Activated naive CD4-positive, alpha-beta T cell treated with anti-CD3 and anti-CD28 coated beads, Interleukin-2, amount 50 U/mL, for 72 hours (primary cell): ENCODE measurements around the gene STK26. TPM values are rescaled to one million over a fixed set of nuclear protein-coding genes. Genes with fewer than 3 reads are reported as not detected.
"Not testable (repeated sequence)": the region's sequence is repeated elsewhere in the genome, so short reads cannot be mapped to it uniquely, and the experiment has no call there.

ENCODE experiments used
- ATAC-seq, 2 donors: fragments of 150-1000 bp; cut with Tn5 transposase; 2 replicates each; pipeline ENCODE4 v1.10.0; 2021; ENCODE audit warnings: mild to moderate bottlenecking in 2 of 2, moderate library complexity in 2 of 2
- DNase-seq, 2 donors: peaks; one replicate each; pipeline ENCODE4 v3.0.0; 2021 to 2022; ENCODE audit warnings: low spot score in 2 of 2
- H3K27ac Mint-ChIP-seq, 2 donors: one replicate each; pipeline ENCODE4 v1.8.0; 2022; ENCODE audit warnings: mild to moderate bottlenecking in 2 of 2, mixed read lengths in 2 of 2
- H3K36me3 Mint-ChIP-seq, 2 donors: one replicate each; pipeline ENCODE4 v1.8.0; 2022; ENCODE audit warnings: mixed read lengths in 2 of 2
- H3K9me3 Mint-ChIP-seq, 2 donors: one replicate each; pipeline ENCODE4 v1.8.0; 2022; ENCODE audit warnings: mixed read lengths in 2 of 2
- total RNA-seq, 2 donors: library from RNA; stranded (reverse); gene quantifications; one replicate each; pipeline ENCODE4 v1.2.3, GENCODE V29; 2022

STK26 gene
- total RNA-seq, 2 donors from 2014 or later, result 60.0 to 80.5 TPM

DNA sequence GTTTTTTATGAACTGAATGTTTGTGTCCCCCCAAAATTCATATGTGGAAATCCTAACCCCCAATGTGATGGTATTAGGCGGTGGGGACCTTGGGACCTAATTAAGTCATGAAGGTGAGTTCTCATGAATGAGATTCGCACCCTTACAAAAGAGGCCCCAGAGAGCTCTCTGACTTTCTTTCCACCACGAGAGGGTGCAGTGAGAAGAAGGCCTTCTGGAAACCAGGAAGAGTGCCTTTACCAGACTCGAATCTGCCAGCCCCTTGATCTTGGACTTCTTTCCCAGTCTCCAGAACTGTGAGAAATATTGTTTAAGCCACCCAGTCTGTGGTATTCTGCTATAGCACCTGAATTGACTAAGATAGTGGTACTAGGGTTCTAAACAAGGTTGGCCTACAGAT, 40.8 kb downstream of the STK26 start:
- no peaks in the 10 kb centered on the region for H3K36me3 Mint-ChIP-seq
- no peak overlapping the region for H3K27ac Mint-ChIP-seq
- DNase-seq (no peak), ATAC-seq (no peak)
- H3K9me3 Mint-ChIP-seq, result no peaks in the 10 kb centered on the region

DNA sequence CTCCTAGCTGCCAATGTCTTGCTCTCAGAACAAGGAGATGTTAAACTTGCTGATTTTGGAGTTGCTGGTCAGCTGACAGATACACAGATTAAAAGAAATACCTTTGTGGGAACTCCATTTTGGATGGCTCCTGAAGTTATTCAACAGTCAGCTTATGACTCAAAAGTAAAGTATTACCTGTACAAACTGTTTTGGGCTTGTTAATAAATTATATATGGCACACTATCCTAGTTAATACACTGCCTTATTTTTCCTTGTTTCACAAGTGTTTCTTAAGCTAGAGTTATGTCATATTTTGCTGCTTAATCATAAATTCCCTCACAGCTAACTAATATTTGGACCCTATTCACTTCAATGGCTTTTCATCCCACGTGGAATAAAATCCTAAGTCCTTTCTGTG, 45.3 kb downstream of the STK26 start:
- DNase-seq (no peak), ATAC-seq (no peak)
- H3K9me3 Mint-ChIP-seq, result no peaks in the 10 kb centered on the region
- no peak overlapping the region for H3K27ac Mint-ChIP-seq
- no peaks in the 10 kb centered on the region for H3K36me3 Mint-ChIP-seq

DNA sequence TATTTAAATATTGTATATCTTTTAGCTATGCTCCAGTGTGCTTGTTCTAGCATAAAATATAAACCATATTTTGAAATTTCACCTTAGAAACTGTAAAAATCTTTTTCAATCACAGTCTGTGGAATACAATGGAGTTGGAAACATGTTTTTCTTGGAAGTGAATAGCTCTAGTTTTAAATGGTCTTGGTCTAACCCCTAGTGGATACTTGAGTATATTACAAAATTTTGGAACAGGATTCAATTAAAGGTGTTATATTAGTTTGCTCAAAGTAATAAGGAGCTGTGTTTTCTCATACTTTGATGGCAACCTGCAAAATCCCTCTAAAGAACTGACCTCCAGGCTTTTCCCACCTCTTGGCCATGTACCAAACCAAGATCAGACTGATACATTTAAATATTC, 48.2 kb downstream of the STK26 start:
- DNase-seq, result no peak
- ATAC-seq, result no peak
- H3K9me3 Mint-ChIP-seq, result no peaks in the 10 kb centered on the region
- H3K27ac Mint-ChIP-seq, result no peak overlapping the region
- no peaks in the 10 kb centered on the region for H3K36me3 Mint-ChIP-seq

DNA sequence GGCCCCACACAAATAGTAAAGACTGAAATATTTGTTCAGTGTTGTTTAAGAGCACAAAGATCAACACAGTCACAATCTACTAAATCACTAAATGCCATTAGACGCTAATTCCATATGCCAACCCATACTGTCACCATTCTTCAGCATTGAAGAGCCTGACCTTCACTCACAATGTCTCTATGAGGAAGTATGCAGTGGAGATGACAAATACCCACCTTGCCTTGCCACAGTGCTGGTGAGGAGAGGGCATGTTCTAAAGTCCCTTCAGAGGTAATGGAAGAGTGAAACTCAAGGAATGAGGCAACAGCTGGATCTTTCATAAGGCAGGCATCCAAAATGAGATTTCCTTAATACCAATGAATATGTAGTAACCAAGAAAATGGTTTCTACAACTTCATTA, 54.3 kb downstream of the STK26 start:
- DNase-seq (no peak), ATAC-seq (no peak)
- no peak overlapping the region for H3K27ac Mint-ChIP-seq
- no peaks in the 10 kb centered on the region for H3K9me3 Mint-ChIP-seq
- no peaks in the 10 kb centered on the region for H3K36me3 Mint-ChIP-seq

DNA sequence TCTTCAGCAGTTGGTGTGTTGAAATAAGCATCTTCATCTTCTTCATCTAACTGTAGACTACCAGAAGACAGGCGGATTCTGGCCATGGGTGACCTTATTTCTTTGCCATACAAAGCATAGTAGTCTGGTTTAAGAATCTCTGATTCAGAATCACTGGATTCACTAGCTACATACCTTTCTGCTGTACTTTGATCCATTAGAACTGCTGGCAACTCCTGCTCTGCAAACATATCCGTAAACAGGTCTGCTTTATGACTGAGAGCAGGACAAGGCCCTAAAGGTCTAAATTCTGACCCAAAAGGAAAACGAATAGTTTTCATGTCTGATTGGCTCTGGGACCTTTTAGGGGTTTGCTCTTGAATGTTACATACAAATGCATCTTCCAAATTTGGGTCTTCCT, 54.8 kb downstream of the STK26 start:
- H3K9me3 Mint-ChIP-seq, result no peaks in the 10 kb centered on the region
- ATAC-seq (no peak), DNase-seq (no peak)
- H3K36me3 Mint-ChIP-seq, result no peaks in the 10 kb centered on the region
- no peak overlapping the region for H3K27ac Mint-ChIP-seq

DNA sequence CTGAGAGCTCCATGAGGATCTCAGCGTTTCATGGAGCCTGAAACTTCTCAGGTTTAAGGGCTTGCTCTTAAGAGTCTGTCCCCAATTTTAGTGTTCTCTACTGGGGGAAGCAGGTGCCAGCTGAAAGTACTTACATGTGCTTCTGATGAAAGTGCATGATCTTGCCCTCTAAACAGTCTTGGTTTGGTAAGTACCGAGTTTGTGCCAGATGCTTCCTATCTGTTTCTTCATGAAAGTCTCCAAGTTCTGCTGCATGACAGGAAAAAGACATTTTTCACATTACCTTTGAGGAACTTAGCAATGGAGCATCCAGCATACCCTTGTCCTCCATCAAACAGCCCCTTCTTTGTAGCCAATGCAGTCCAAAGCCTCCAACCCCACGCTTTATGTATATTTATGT, 62.7 kb downstream of the STK26 start:
- Mint-ChIP-seq H3K36me3 (no peaks in the 10 kb centered on the region), H3K27ac (no peak overlapping the region), H3K9me3 (no peaks in the 10 kb centered on the region)
- ATAC-seq, result no peak
- no peak for DNase-seq

DNA sequence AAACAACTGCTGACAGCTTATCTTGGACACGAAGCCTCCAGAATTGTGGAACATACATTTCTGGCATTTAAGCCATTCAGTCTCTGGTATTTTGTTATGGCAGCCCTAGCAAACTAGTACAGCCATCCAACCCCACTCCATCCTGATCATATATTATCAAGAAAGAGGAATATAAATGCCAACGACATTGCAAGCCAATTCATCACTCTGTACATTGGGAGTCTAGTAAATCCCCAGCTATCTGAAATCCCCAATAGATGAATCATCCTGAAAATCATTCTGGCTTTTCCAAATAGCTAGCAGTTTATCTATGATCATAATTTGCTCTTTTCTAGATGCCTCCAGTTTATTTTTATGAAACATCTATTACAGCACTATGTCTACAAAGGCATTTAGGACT, 63.6 kb downstream of the STK26 start:
- Mint-ChIP-seq H3K27ac (no peak overlapping the region), H3K9me3 (no peaks in the 10 kb centered on the region), H3K36me3 (no peaks in the 10 kb centered on the region)
- DNase-seq (no peak), ATAC-seq (no peak)

DNA sequence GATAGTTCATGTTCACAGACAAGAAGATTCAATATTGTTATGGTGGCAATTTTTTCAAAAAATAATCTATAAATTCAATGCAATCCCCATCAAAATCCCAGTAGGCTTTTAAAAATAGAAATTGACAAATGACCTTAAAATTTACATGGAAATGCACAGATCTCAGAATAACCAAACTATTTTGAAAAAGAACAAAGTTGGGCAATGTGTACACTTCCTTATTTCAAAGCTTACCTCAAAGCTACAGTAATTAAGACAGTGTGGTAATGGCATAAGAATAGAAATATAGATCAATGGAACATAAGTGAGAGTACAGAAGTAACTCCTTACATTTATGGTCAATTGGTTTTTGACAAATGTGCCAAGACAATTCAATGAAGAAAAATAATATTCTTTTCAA, 65.8 kb downstream of the STK26 start:
- ATAC-seq, result no peak
- H3K9me3 Mint-ChIP-seq, result no peaks in the 10 kb centered on the region
- H3K36me3 Mint-ChIP-seq, result no peaks in the 10 kb centered on the region
- H3K27ac Mint-ChIP-seq, result no peak overlapping the region
- DNase-seq, result no peak

DNA sequence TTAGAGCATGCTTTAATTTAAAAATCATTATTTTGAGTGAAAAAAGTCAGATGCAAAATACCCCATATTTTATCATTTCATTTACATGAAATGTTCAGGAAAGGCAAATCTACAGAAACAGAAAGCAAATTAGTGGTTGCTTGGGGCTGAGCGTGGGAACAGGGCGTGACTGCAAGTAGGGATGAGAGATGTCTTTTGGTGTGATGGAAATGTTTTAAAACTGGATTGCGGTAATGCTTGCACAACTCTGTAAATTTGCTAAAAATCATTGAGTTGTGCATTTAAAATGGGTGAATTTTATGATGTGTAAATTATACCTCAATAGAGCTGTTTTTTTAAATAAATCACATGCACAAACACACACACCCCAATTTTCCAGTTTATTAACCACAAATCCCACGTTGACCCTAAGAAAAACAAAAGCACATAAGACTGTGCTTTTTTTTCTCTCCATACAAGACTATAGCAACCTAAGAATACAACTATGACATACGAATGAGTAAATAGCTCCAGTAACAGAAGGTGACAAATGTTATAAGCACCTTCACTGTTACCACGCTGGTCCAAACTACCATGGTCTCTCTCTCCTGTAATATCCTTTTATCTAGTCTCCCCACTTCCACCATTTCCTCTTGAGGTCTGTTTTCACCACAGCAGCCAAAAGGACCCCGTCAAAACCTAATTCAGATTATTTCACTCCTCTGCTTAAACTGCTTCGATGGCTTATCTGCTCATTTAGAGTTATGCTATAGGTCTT, 67.5 kb downstream of the STK26 start:
- no peak for DNase-seq

DNA sequence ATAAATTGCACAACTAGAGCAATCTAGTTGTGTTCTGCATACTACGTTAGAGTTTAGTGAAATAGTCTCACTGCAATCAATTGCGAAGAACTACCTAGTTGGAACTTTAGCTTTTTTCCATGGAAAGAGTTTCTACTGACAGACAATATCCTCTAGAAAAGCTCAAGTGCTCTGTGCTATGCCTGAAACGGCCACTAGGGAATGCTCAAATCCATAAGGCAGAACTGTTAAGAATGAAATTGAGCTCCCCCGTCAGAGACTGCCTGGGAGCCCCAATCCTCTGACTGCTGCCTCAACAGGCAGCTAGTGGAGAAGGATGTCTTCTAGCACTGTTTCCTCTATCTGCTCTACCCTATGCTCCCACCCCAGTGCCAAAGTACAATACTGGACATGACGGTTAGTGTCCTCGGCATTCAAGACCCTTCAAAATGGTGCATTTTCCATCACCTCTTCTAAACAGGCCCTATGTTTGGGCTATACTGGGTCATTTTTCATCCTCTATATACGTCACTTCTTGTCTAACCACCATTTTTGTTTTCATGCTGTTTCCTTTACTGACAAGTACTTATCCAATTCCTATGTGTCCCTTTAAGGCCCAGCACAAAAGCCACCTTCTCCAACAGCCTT, 69.5 kb downstream of the STK26 start:
- DNase-seq (peak in 1 of 2 donors; percentile 31), ATAC-seq (peak; percentile 57 to 70)
- Mint-ChIP-seq H3K36me3 (no peaks in the 10 kb centered on the region), H3K27ac (no peak overlapping the region), H3K9me3 (no peaks in the 10 kb centered on the region)

More for the DNA sequence above, 67.5 kb downstream of the STK26 start:
- no peaks in the 10 kb centered on the region for H3K9me3 Mint-ChIP-seq
- no peak overlapping the region for H3K27ac Mint-ChIP-seq
- no peak for ATAC-seq
- H3K36me3 Mint-ChIP-seq, result no peaks in the 10 kb centered on the region

DNA sequence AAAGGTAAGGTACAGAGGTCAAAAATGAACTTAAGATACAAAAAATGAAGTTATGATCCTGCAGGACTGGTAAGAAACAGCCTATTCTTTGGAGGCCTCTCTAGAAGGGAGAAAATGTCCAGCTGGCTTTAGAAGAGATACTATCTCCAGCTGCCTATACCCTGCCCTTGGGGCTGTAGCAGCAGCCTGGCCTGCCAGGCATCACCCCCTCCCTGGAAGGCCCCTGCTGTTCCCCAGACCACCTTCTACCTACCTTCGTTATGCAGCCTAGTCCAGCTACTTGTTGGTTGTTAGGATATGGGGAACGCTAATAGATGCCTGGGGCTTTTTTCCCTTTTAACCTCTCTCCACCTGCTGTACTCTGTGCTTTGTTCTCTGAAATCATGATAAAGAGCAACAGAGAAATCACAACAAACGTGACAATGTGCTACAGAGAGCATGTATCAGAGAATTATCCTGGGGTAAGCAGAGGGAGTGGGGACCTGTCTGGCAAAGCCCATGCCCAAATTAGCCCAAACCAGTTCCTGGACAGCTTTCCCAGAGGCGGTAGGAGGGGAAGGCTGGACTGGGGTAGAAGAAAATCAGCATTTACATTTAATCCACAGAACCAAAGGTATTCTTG, 70.2 kb downstream of the STK26 start:
- Mint-ChIP-seq H3K36me3 (no peaks in the 10 kb centered on the region), H3K9me3 (no peaks in the 10 kb centered on the region), H3K27ac (no peak overlapping the region)
- DNase-seq (no peak), ATAC-seq (no peak)

DNA sequence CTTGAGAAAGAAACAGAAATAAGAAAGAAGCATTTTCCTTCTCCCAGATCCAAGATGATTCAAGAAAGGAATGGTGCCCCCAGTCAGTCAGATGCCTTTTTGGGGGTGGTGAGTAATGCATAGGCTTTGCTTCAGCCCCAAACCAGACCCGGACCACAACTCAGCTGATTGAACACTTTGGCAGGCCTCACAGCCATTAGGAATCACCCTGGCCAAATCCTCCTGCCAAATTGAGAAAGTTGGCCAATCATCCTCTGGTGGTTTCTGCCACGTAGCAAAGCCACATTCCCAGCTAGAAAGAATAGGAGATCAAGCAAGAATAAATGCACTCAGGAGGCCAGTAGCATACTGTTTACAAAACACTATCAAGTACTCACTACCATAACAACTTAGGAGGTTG, 71.1 kb downstream of the STK26 start:
- no peak for ATAC-seq

DNA sequence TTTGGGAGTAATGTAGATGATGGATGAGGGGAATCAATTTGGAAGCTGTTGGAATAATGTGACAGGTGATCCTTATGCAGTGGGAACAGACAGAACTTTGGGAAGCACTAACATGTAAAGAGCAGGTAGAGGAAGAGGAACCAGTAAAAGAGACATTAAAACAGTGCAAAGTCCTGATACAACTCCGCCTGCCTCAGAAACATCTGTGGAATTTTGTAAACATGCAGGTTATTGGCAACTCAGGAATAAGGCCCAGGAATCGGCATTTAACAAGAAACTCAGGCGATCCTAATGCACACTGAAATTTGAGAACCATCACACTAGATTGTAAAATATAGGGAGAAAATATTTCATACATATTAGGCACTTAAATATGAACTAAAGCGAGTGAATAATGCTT, 75.6 kb downstream of the STK26 start:
- H3K36me3 Mint-ChIP-seq, H3K27ac Mint-ChIP-seq, H3K9me3 Mint-ChIP-seq, ATAC-seq, DNase-seq: not testable (repeated sequence)

More for the DNA sequence above, 71.1 kb downstream of the STK26 start:
- Mint-ChIP-seq H3K36me3 (no peaks in the 10 kb centered on the region), H3K27ac (no peak overlapping the region), H3K9me3 (no peaks in the 10 kb centered on the region)
- no peak for DNase-seq

DNA sequence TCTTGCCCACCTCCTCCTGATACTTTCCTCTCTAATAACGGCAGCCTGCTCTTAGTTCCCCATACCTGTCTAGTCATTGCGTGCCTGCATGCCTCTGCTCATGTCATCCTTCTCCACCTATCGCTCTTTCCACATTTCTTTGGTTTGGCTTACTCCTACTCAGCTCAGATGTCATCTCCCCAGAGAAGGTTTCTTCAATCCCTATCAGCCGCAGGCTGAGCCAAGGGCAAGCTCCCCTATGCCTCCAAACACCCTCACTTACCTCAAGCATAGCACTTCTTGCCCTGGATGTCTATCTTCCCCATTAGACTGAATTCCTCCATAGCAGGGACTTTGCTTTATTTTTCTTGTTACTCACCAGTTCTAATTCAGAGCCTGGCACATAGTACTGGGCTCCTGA, 78.1 kb downstream of the STK26 start:
- DNase-seq (no peak), ATAC-seq (no peak)
- H3K27ac Mint-ChIP-seq, result no peak overlapping the region
- H3K9me3 Mint-ChIP-seq, result no peaks in the 10 kb centered on the region
- no peaks in the 10 kb centered on the region for H3K36me3 Mint-ChIP-seq

DNA sequence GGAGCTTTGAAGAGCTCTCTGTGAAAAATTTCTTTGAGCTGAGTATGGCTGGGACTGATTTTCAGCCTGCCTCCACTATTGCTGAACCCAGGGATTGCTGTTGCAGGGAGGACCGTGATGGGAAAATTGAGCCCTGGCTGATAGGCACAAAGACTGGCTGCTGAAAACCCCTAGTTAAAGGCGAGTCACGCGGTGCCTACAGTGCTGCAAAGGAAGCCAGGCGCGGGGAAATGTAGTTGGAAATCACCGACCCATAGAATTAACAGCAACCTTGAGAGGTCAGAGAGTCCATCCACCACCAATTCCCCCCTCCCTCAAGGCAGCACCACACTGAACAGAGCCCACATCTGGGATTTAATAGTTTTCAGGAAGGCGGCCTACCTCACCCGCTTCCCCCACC, 78.7 kb downstream of the STK26 start:
- Mint-ChIP-seq H3K9me3 (no peaks in the 10 kb centered on the region), H3K36me3 (no peaks in the 10 kb centered on the region)
- no peak for ATAC-seq

DNA sequence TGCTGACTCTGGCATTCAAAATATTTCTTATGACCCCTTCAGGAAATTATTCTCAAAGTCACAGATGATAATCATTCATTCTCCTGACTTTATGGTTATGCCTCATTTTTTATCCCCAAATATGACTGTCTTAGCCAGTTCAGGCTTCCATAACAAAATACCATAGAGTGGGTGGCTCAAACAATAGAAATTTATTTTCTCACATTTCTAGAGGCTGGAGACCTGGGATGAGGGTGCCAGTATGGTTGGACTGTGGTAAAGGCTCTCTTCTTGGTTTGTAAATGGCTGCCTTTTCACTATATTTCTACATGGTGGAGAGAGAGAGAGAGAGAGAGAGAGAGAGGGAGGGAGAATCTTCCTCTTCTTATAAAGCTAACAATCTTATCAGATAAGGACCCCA, 84.2 kb downstream of the STK26 start:
- Mint-ChIP-seq H3K27ac (no peak overlapping the region), H3K36me3 (no peaks in the 10 kb centered on the region), H3K9me3 (no peaks in the 10 kb centered on the region)
- DNase-seq (no peak), ATAC-seq (no peak)

More for the DNA sequence above, 78.7 kb downstream of the STK26 start:
- no peak overlapping the region for H3K27ac Mint-ChIP-seq
- DNase-seq, result no peak

DNA sequence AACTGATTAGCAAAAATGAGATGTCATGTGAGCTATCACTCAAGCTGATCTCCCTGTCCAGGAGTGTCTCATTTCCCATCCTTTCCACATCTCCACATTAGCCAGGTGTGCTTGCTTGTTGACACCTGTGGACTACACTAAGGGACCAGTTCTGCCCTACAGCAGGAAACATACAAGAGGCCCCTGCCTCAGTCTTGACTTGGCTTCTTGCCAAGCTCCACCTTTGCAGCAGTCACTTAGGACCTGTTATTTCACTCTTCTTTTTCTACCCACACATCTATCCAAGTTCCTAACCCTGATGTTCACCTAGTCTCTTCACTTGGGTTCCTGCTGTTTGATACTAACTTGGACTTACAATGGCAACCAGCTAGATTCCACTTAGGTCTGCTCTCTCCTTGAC, 91.5 kb downstream of the STK26 start:
- DNase-seq (no peak), ATAC-seq (no peak)
- Mint-ChIP-seq H3K9me3 (no peaks in the 10 kb centered on the region), H3K27ac (no peak overlapping the region), H3K36me3 (no peaks in the 10 kb centered on the region)

DNA sequence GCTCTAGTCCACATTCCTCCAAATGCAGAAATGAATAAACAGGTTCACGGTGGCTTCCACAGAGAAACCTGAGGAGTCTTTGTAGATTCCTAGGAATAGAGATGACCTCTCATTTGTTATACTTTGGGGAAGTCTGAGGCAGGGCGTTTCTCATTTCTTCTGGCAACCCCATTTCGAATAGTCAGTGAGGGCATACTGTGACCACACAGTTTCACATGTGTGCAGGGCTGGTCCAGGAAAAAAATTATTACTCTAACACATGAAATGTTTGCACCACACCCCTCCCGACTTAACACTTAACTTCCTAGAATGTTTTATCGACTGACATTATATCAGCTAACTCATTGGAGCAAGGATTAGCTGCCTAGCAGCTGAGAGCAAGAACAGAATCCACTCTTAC, 92.7 kb downstream of the STK26 start:
- no peaks in the 10 kb centered on the region for H3K36me3 Mint-ChIP-seq
- no peak overlapping the region for H3K27ac Mint-ChIP-seq
- DNase-seq, result no peak
- no peak for ATAC-seq
- H3K9me3 Mint-ChIP-seq, result no peaks in the 10 kb centered on the region
